GM21367 (cell line): ENCODE data around the gene CAMK2D.

Experiments used
- ATAC-seq: cut with Tn5 transposase; IDR thresholded peaks from one replicate; pipeline ENCODE4 v1.9.1; 2021; ENCODE audit not compliant: unreplicated experiment

CAMK2D gene

DNA sequence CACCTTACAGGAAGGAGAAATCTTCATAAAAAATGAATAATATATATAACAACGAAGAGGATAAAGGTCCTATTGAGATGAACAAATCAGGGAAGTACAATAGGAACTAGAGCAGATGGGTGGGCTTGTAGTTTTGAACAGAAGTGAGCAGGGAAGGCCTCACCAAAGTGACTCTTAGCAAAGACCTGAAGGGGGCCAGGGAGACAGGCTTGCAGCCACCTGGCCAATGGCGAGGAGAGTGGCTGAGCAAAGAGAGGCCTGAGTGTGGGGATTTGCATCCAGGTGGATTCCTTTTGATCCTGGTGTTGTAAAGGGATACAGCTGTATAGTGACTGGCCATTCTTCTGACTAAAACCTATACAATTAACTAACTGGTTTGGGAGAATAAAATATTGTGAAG is 354.1 kb downstream of the CAMK2D start:
- ATAC-seq = no peak

DNA sequence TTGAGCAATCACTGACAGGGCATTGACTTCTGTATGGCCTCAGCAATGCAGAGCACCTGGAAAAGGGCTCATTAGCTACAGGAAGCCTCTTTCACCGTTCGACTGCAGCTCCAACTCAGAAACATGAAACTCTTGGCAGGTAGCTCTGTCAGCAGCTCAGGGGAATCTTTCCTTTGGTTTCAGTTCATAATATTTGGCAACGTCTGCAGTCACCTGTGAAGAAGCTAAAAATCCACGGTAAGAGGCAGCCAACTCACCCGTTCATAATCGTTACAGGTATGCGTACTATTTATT is 354.9 kb downstream of the CAMK2D start:
- ATAC-seq = no peak

DNA sequence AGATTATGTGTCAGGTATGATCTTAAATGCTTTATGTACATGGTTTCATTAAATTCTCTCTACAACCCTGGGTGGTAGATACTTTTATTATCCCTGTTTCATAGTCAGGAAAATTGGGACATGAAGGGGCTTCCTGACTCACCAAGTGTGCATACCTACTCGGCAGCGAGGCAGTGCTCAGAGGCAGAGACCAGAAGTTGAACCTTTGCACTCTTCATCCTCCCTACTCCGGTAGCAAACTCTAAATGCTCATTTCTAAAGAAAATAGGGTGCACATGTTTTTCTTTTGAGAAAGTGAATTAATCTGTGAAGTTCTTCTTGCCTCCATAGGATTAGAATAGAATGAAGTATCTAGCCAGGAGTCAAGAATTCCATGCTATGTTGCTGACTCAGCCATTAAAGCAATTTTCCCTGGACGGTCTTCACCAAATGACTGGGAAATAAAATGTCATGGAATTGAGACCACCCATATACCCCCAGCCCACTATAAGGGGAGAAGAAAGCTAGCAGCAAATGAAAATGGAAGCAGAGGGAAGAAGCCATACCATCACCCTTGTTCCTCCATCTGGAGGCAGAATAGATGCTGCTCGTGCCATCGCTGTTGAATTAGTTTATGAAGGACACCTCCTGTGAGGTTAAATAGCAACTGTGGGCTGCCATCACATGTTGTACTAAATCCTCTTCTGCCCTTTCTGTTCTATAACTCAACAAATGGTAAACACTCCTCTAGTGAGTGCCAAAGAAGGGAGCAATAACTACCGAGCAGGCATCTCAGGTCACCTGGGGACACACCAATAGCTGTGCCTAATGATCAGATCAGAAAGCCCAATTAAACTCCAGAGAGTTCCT is 355.4 kb downstream of the CAMK2D start:
- ATAC-seq = no peak

DNA sequence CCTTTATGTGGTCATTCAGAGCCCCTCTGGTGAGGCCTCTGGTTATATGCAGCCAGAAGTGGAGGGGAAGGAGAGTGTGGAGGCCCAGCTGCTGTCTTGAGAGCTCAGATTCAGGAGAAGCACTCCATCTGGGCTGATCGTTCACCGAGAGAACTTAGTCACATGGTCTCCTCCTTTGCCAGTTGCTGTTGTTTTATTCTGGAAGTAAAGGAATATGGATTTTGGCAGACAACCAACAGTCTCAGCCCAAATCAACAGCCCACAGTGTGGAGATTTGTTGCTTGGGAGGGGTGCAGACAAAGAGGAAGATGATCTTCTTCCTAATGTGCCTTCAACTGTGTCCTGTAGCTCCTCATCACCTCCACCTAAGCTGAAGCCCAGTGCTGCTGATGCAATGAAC is 356.7 kb downstream of the CAMK2D start:
- no peak for ATAC-seq

DNA sequence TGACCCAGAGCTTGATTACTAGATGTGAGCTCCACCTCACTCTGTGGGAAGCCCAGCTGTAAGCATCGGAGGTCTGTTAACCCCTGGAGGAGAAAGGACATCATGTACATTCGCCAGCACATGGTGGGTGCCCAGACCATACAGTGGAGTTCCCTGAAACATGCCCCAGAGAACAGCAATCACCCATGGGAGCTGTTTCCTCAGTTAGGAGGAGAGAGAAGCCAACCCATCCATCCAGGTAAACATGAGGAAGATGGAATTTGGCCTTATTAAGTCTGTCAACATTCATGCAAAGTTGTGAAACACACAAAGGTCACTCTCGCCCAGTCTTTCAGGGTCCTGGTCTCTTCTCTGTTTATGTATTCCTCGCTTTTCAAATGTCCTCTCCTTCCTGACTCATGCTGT is 357.4 kb downstream of the CAMK2D start:
- ATAC-seq = no peak
